H1 (cell line): Measurements from ENCODE around the gene CNIH4. TPM values are rescaled to one million over a fixed set of nuclear protein-coding genes. Genes with fewer than 3 reads are reported as not detected.

Experiments
- CTCF ChIA-PET: fragments of 300-600 bp; sonication (Branson Sonifier 250); formaldehyde crosslinking; loops from one replicate; lab custom pipeline; 2021; ENCODE audit not compliant: partially characterized antibody; lab: Charles Lee
- POLR2A ChIA-PET: fragments of 300-600 bp; sonication (Branson Sonifier 250); formaldehyde crosslinking; loops from one replicate; lab custom pipeline; 2021; ENCODE audit warnings: inconsistent platforms; ENCODE audit not compliant: partially characterized antibody; lab: Charles Lee
- DNase-seq, 2 experiments: peaks; one replicate each; pipeline versions ENCODE4 v3.0.0 to v3.0.0-alpha.2; 2010 to 2022; ENCODE audit warnings: low spot score in 2 of 2, low read depth in 1 of 2, mixed read lengths in 1 of 2
- FAIRE-seq: peaks from 2 replicates; lab custom pipeline; 2011; peaks lifted over from hg19 to GRCh38; lab: Jason Lieb, UNC
- H2AFZ ChIP-seq: 2 replicates; pipeline ENCODE4 v1.8.1; 2012; ENCODE audit warnings: low read length, inconsistent platforms
- H2AK5ac ChIP-seq: 2 replicates; pipeline ENCODE4 v1.6.1; 2013; ENCODE audit warnings: low read depth, low read length
- H2BK120ac ChIP-seq: replicated peaks from 2 replicates; pipeline ENCODE3; 2013; ENCODE audit warnings: low read depth, low read length, inconsistent platforms
- H2BK12ac ChIP-seq: 2 replicates; pipeline ENCODE4 v1.6.1; 2013; ENCODE audit warnings: low read depth, low read length
- H2BK15ac ChIP-seq: 2 replicates; pipeline ENCODE4 v1.6.1; 2013; ENCODE audit warnings: low read length
- H2BK20ac ChIP-seq: 2 replicates; pipeline ENCODE4 v1.6.1; 2013; ENCODE audit warnings: low read length
- H2BK5ac ChIP-seq: 2 replicates; pipeline ENCODE4 v1.6.1; 2013; ENCODE audit warnings: low read depth, low read length
- H3K14ac ChIP-seq: 2 replicates; pipeline ENCODE4 v1.6.1; 2013; ENCODE audit warnings: inconsistent platforms; ENCODE audit not compliant: insufficient read length
- H3K18ac ChIP-seq: 2 replicates; pipeline ENCODE4 v1.6.1; 2013; ENCODE audit warnings: low read length; ENCODE audit errors: extremely low read depth
- H3K23ac ChIP-seq: 2 replicates; pipeline ENCODE4 v1.6.1; 2013; ENCODE audit warnings: inconsistent platforms; ENCODE audit not compliant: insufficient read length
- H3K23me2 ChIP-seq: 2 replicates; pipeline ENCODE4 v1.6.1; 2013; ENCODE audit warnings: low read depth, low read length
- H3K27ac ChIP-seq: 2 replicates; pipeline ENCODE4 v1.6.1; 2011; ENCODE audit warnings: low read depth, low read length, inconsistent platforms
- H3K27me3 ChIP-seq, 4 experiments: replicated peaks in 1 of 4; 1 replicate in 1 of 4; 2 replicates in 3 of 4; pipeline versions ENCODE4 v1.6.1 to v1.8.1; 2011 to 2013; ENCODE audit warnings: low read length in 3 of 4, mild to moderate bottlenecking in 3 of 4, inconsistent platforms in 2 of 4, mixed read lengths in 2 of 4, moderate library complexity in 1 of 4; ENCODE audit not compliant: control insufficient read depth in 3 of 4, insufficient read depth in 3 of 4; ENCODE audit errors: extremely low read depth in 1 of 4
- H3K36me3 ChIP-seq, 4 experiments: 2 replicates each; pipeline versions ENCODE4 v1.6.1 to v1.8.1; 2011 to 2013; ENCODE audit warnings: mild to moderate bottlenecking in 4 of 4, low read length in 3 of 4, moderate library complexity in 2 of 4, control low read depth in 1 of 4, inconsistent platforms in 1 of 4; ENCODE audit not compliant: insufficient read depth in 4 of 4, control insufficient read depth in 2 of 4
- H3K4ac ChIP-seq: replicated peaks from 2 replicates; pipeline ENCODE3; 2013; ENCODE audit warnings: low read length, low read depth, mixed read lengths, inconsistent platforms; ENCODE audit not compliant: insufficient read length
- H3K4me1 ChIP-seq, 4 experiments: replicated peaks in 1 of 4; 1 replicate in 1 of 4; 2 replicates in 3 of 4; pipeline versions ENCODE4 v1.6.1 to v1.8.1; 2011 to 2013; ENCODE audit warnings: low read length in 3 of 4, inconsistent platforms in 2 of 4, mixed read lengths in 1 of 4; ENCODE audit not compliant: insufficient read depth in 4 of 4, control insufficient read depth in 3 of 4
- H3K4me2 ChIP-seq, 2 experiments: 2 replicates each; pipeline versions ENCODE4 v1.6.1 to v1.8.1; 2011 to 2013; ENCODE audit warnings: low read depth in 2 of 2, low read length in 2 of 2, control low read depth in 1 of 2, inconsistent platforms in 1 of 2, mild to moderate bottlenecking in 1 of 2; ENCODE audit not compliant: insufficient read depth in 1 of 2
- H3K4me3 ChIP-seq, 4 experiments: fragments of 200-600, 300-600 bp in 1 of 4; sonication (generic), shearing (Covaris generic), sonication (Bioruptor Twin) in 1 of 4; 2 replicates each; pipeline versions ENCODE4 v1.5.1 to v1.8.1; 2011 to 2016; ENCODE audit warnings: low read length in 4 of 4, low read depth in 3 of 4, control low read depth in 2 of 4, inconsistent platforms in 2 of 4, mild to moderate bottlenecking in 2 of 4, mixed read lengths in 1 of 4, moderate library complexity in 1 of 4; ENCODE audit not compliant: insufficient read depth in 2 of 4; ENCODE audit errors: extremely low read depth in 1 of 4
- H3K56ac ChIP-seq: replicated peaks from 2 replicates; pipeline ENCODE3; 2013; ENCODE audit warnings: low read depth, mild to moderate bottlenecking, mixed read lengths, low read length, inconsistent platforms; ENCODE audit not compliant: insufficient read length
- H3K79me1 ChIP-seq: 2 replicates; pipeline ENCODE4 v1.6.1; 2013; ENCODE audit warnings: low read depth, low read length, control low read depth
- H3K79me2 ChIP-seq, 2 experiments: 2 replicates each; pipeline versions ENCODE4 v1.6.1 to v1.8.1; 2012 to 2013; ENCODE audit warnings: low read length in 2 of 2, mild to moderate bottlenecking in 2 of 2, inconsistent platforms in 1 of 2; ENCODE audit not compliant: insufficient read depth in 2 of 2, control insufficient read depth in 1 of 2
- H3K9ac ChIP-seq, 4 experiments: replicated peaks in 1 of 4; 1 replicate in 1 of 4; 2 replicates in 3 of 4; pipeline versions ENCODE4 v1.6.1 to v1.8.1; 2011 to 2013; ENCODE audit warnings: low read depth in 3 of 4, low read length in 3 of 4, control low read depth in 2 of 4, mild to moderate bottlenecking in 2 of 4, moderate library complexity in 2 of 4, inconsistent platforms in 1 of 4; ENCODE audit errors: extremely low read depth in 1 of 4
- H3K9me3 ChIP-seq, 2 experiments: 2 replicates each; pipeline versions ENCODE4 v1.6.1 to v1.8.1; 2012 to 2013; ENCODE audit warnings: mild to moderate bottlenecking in 2 of 2, moderate library complexity in 2 of 2, control low read depth in 1 of 2, inconsistent platforms in 1 of 2, low read depth in 1 of 2, low read length in 1 of 2, mixed read lengths in 1 of 2; ENCODE audit not compliant: insufficient read depth in 2 of 2
- H4K20me1 ChIP-seq, 2 experiments: replicated peaks in 1 of 2; 2 replicates each; pipeline versions ENCODE3 to v1.8.1; 2011 to 2013; ENCODE audit warnings: inconsistent platforms in 2 of 2, low read length in 2 of 2, mild to moderate bottlenecking in 1 of 2; ENCODE audit not compliant: insufficient read depth in 2 of 2, control insufficient read depth in 1 of 2
- H4K5ac ChIP-seq: 2 replicates; pipeline ENCODE4 v1.6.1; 2013; ENCODE audit warnings: low read length, low read depth, mixed read lengths, inconsistent platforms; ENCODE audit not compliant: insufficient read length
- H4K8ac ChIP-seq: 2 replicates; pipeline ENCODE4 v1.8.0; 2013; ENCODE audit warnings: mild to moderate bottlenecking, moderate library complexity, low read length, inconsistent platforms; ENCODE audit not compliant: insufficient read depth; ENCODE audit errors: extremely low read depth
- H4K91ac ChIP-seq: replicated peaks from 2 replicates; pipeline ENCODE3; 2013; ENCODE audit warnings: low read length, mixed read lengths, inconsistent platforms; ENCODE audit not compliant: insufficient read length
- CBX8 ChIP-seq: fragments of 300-800, 300-1000 bp; sonication (generic); IDR thresholded peaks from 2 replicates; pipeline ENCODE4 v1.7.1; 2016; ENCODE audit warnings: low read depth, low read length, borderline replicate concordance
- EZH2 ChIP-seq: fragments of 200-600 bp; sonication (generic); IDR thresholded peaks from 2 replicates; pipeline ENCODE4 v1.7.1; 2012; ENCODE audit warnings: low read depth, mild to moderate bottlenecking, moderate library complexity, low read length, inconsistent platforms; ENCODE audit not compliant: severe bottlenecking
- HDAC6 ChIP-seq: IDR thresholded peaks from one replicate; pipeline ENCODE4 v1.7.1; 2012; ENCODE audit warnings: low read depth, mild to moderate bottlenecking, inconsistent platforms, low read length, moderate library complexity
- KDM4A ChIP-seq: IDR thresholded peaks from one replicate; pipeline ENCODE4 v1.7.1; 2012; ENCODE audit warnings: low read depth, mild to moderate bottlenecking, moderate library complexity, low read length, inconsistent platforms; ENCODE audit not compliant: severe bottlenecking
- NRF1 ChIP-seq: IDR thresholded peaks from 2 replicates; pipeline ENCODE4 v1.6.1; 2011; ENCODE audit warnings: mild to moderate bottlenecking, low read depth, low read length, improper control_type of control experiment
- SIRT6 ChIP-seq: IDR thresholded peaks from one replicate; pipeline ENCODE4 v1.7.1; 2012; ENCODE audit warnings: low read length, inconsistent platforms
- SRF ChIP-seq: IDR thresholded peaks from 2 replicates; pipeline ENCODE4 v1.6.1; 2011; ENCODE audit warnings: mild to moderate bottlenecking, low read depth, low read length, moderate library complexity
- WGBS, 2 experiments: shearing (Covaris generic) in 1 of 2; methylation state at CpG; one replicate each; pipeline versions ENCODE4 v1.1.6 to v1.1.7; 2013 to 2015; ENCODE audit warnings: low lambda C conversion rate in 2 of 2, mixed read lengths in 2 of 2, inconsistent platforms in 1 of 2, low coverage in 1 of 2, missing lambda C conversion rate in 1 of 2; ENCODE audit not compliant: insufficient replicate concordance in 2 of 2, insufficient coverage in 1 of 2, insufficient read length in 1 of 2; ENCODE audit errors: extremely low coverage in 1 of 2, missing lambda C conversion rate in 1 of 2; 5-methylcytosine and 5-hydroxymethylcytosine counted together
- polyA plus RNA-seq, 7 experiments: library from polyadenylated mRNA; depleted of rRNA in 3 of 7; stranded (reverse) in 5 of 7; unstranded in 2 of 7; fragments of >200 nt in 5 of 7; fragments of 200-250 nt in 2 of 7; gene quantifications; 1 replicate in 5 of 7; 2 replicates in 1 of 7; 4 replicates in 1 of 7; pipeline versions ENCODE4 v1.2.1 to v1.2.3, GENCODE V29; 2011 to 2013; ENCODE audit warnings: missing spikeins in 2 of 7, mixed read lengths in 2 of 7
- total RNA-seq: library from RNA; stranded (reverse); fragmentation: NEBNext Ultra II Directional; extraction: Animal tissue kit (Norgen Biotek cat#: 25700); gene quantifications from 2 replicates; pipeline ENCODE4 v1.2.1, GENCODE V29; 2021

The CNIH4 gene
- total and polyA plus RNA-seq, 2 of the 8 experiments (the other 6 are each of a cell fraction or from before 2014, with no cell fraction given) = 76.2 to 151 TPM

GRCh38 chr1:224329842-224330753 is 26.6 kb upstream of the CNIH4 start, which contains the start of gene NVL:
NVL (minus strand) TSS chr1:224330172; CDS start chr1:224330127, 45 bp downstream.
- ChIA-PET CTCF (interaction anchor here (0.5 to 1.4 kb wide), 4 partner anchors 9 to 215 kb away, joined by 3 to 5 read pairs (median 3); no protein-coding TSS in a partner anchor), POLR2A (interaction anchor here (0.5 to 1.9 kb wide), 13 partner anchors 12 to 337 kb away, joined by 3 to 10 read pairs (median 3); partner anchors contain the start of genes CNIH4, FBXO28 and WDR26)
- Histone ChIP-seq H3K36me3 (peaks cover 0 to 7% (median 0%) of the 10 kb centered on the region in 4 experiments; a peak in 2 of 8 replicates), H3K18ac (peak within 1 kb of the TSS; percentile 91), H2BK20ac (0 out of 2 replicates have a peak within 1 kb of the TSS, but pooled peaks have one; percentile 82), H3K27ac (peak within 1 kb of the TSS; percentile 95), H2BK120ac (no peak within 1 kb of the TSS), H3K4ac (no peak within 1 kb of the TSS), H2BK12ac (no peak within 1 kb of the TSS; the same call in 1 of the 2 replicates), H3K23me2 (peaks cover 8% of the 10 kb centered on the region), H3K27me3 (no peaks in the 10 kb centered on the region), H2AFZ (peak within 1 kb of the TSS; percentile 83), H3K4me2 (peak within 1 kb of the TSS; percentile 69 to 78), H3K9ac (peak within 1 kb of the TSS; percentile 72 to 93 (median 92)), H3K79me2 (peaks cover 17 to 44% of the 10 kb centered on the region in 2 experiments), H2BK15ac (peak within 1 kb of the TSS; percentile 97; the same call in 1 of the 2 replicates), H3K14ac (no peak within 1 kb of the TSS), H3K79me1 (peaks cover 3% of the 10 kb centered on the region; the same call in 1 of the 2 replicates), H2AK5ac (no peak within 1 kb of the TSS), H3K23ac (no peak within 1 kb of the TSS), H3K56ac (peak within 1 kb of the TSS; percentile 70), H4K8ac (peak within 1 kb of the TSS; percentile 99), H3K4me3 (peak within 1 kb of the TSS; percentile 89 to 100 (median 98)), H4K91ac (peak within 1 kb of the TSS; percentile 97), H3K4me1 (no peaks in the 10 kb centered on the region; a peak in 3 of 7 replicates), H2BK5ac (peak within 1 kb of the TSS; percentile 87), H3K9me3 (no peaks in the 10 kb centered on the region), H4K5ac (peak within 1 kb of the TSS; percentile 82), H4K20me1 (peaks cover 0 to 2% of the 10 kb centered on the region in 2 experiments)
- peak; percentile 39 for FAIRE-seq
- DNase-seq = peak; percentile 60 to 88
- WGBS, 2 experiments = 2% methylated on average over 51 of the region's 52 CpGs; no CpG with 5 or more reads in 1 of the 2 experiments
- TF ChIP-seq HDAC6 = no peak
- no peak for TF ChIP-seq CBX8
- no peak for TF ChIP-seq SIRT6
- no peak for TF ChIP-seq NRF1
- peak; percentile 63 for TF ChIP-seq KDM4A
- no peak for TF ChIP-seq SRF
- TF ChIP-seq EZH2 = no peak
